A204.1 (cell line): ENCODE results near the gene PTPRN2.

Experiments
- FAIRE-seq: peaks from 2 replicates; lab custom pipeline; 2012; peaks lifted over from hg19 to GRCh38; lab: Jason Lieb, UNC

The PTPRN2 gene

DNA sequence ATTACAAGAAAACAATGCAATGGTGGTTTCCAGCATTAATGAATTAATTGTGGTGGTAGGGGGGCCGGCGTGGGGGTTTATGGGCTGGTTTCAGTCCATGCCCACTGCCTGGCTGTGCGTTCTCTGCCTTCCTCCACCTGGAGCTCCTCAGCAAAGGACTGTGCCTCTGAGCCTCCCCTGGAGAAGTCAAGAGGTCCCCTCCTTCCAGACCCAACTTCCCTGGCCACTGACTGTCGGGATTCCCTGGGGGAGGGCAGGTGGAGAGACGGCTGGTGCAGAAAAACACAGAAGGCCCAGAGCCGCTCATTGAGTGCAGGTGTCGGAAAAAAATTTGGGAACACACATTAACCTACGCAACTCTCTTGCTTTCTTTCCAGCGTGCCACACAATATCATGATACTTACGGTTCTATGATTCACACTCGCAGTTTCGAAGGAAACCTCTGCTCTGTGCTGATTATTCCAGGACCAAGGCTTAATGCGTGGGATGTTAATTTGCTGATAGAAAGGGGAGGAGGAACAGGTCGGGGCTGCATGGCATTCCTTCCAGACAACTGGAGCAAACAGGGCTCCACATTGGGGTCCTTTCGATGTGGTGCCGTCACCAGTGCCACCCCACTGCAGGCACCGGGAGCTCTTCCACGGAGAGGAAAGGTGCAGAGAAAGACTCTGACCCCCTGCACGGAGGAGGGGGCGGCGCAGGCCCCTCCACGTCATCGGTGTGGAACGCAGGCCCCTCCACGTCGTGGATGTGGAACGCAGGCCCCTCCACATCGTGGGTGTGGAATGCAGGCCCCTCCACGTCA is 744.1 kb downstream of the PTPRN2 start:
- FAIRE-seq, result no peak

DNA sequence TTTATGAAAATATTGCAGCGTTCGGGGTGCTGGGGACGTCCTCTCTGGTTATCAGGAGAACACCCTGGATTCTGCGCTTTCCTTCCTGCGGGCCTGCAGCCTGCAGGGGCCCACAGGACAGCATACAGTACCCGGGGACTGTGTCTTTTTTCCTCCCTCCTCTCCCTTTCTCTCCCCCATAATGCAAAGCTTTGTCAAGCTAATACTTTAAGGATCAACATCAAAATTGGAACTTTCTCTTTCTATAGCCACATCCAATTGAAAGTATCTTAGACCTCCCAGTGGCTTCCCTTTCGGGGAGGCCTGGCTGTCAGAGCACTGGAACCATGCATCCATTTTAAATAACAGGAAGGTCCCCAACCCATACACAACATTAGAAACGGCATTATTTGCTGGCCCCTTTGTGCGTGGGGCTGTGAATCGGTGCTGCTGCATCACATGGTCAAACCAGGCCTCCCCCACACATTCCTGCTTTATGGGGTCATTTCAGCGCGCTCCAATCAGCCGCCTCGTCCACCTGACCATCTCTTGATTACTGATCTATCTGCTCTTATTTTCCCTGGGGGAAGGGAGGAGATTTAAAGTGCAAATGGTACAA is 745.8 kb downstream of the PTPRN2 start:
- no peak for FAIRE-seq

DNA sequence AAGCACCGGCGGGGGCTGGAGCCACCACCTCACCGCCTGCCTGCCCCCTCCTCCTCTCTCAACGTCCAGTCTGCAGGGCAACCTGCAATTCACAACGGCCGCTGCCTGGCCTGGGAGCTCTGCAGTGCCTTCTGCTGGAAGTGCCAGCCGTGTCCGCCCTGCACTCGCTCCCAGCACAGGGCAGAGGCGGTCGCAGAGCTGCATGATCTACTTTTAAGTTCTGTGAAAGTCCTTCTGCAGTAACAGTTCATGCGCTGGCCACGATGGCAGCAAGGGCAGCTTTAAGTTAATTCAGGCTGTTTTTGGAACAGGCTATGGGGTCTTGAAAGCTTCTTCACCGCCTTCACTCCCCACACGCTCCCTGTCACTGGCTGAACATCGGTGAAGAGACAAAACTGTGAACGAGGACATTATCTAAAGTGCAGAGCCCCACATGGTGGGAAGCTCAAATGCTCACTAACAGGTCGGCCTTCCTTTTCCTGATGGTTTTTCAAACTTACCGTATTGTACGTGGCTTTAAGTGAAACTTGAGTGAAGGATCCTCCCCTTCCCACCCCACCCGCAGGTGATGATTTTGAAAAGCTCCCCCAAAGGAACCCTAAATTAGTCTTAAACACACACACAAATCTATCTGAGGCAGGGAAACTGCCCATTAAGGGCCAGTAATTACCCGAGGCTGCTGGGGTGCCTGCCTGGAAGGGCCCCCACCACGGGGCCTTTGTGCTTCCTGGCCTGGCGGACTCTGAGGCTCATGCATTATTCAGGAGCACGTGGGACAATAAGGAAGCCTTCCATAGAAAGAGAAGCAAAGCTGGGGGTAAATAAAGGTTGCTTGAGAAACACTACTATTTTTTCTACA is 746.5 kb downstream of the PTPRN2 start:
- no peak for FAIRE-seq

DNA sequence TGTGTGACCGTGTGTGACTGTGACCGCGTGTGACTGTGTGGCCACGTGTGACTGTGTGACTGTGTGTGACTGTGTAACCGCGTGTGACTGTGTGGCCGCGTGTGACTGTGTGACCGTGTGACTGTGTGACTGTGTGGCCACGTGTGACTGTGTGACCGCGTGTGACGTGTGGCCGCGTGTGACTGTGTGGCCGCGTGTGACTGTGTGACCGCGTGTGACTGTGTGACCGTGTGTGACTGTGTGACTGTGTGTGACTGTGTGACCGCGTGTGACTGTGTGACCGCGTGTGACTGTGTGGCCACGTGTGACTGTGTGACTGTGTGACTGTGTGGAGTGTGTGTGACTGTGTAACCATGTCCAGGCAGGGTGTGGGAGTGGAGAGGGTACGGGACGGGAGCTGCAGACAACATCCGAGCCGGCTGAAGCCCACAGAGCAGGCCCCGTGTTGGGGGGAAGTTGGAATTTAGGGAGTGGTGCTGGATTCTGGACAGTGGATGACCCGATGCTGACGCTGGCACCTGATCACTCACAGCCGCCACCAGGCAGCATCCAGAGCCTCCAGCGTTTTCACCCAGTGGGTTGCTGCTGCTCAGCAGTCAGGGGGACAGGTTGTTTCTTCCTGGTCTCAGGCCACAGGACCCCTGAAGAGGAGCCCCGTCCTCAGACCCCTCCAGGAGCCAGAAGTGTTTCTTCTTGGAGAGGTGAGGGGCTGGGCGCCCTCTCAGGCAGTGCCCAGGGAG is 747.3 kb downstream of the PTPRN2 start:
- no peak for FAIRE-seq

DNA sequence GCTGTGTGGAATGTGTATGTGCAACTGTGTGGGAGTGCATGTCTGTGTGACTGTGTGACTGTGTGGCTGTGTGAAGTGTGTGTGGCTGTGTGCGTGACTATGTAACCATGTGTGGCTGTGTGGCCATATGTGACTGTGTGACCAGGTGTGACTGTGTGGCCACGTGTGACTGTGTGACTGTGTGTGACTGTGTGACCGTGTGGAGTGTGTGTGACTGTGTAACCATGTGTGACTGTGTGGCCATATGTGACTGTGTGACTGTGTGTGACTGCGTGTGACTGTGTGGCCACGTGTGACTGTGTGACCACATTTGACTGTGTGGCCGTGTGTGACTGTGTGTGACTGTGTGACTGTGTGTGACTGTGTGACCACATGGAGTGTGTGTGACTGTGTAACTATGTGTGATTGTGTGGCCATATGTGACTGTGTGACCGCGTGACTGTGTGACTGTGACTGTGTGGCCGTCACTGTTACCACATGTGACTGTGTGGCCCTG is 747.9 kb downstream of the PTPRN2 start:
- FAIRE-seq, result no peak

DNA sequence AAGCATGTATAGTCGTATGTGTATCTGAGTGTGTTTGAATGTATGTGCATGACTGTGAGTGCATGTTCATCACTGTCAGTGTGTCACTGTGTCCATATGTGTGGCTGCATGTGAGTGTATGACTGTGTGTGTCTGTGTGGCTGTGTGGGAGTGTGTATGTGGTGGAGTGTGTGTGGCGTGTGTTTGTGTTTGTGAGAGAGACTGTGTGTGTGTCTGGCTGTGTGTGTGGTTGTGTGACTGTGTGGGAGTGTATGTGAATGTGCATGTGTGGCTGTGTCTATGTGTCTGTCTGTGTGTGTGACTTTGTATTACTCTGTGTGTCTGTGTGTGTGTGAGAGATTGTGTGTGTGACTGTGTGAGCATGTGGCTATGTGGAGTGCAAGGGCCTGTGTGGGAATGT is 748.4 kb downstream of the PTPRN2 start:
- FAIRE-seq, result no peak

DNA sequence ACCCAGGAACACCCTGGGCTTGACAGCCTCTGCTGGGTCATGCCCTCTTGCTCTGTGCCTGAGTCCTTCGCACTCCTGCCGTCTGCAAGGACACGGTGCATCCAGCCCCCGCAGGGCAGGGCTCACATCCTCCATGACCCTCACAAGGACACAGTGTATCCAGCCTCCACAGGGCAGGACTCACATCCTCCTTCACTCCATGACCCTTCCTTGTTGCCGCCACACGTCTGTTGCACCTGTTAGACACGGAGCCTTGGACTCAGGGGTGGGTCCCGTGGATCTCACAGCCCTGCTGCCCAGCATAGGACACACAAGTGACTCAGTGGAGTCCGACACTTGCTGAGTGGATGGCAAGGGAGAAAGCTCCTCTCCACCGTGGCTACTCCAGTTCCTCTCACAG is 750.1 kb downstream of the PTPRN2 start:
- no peak for FAIRE-seq

DNA sequence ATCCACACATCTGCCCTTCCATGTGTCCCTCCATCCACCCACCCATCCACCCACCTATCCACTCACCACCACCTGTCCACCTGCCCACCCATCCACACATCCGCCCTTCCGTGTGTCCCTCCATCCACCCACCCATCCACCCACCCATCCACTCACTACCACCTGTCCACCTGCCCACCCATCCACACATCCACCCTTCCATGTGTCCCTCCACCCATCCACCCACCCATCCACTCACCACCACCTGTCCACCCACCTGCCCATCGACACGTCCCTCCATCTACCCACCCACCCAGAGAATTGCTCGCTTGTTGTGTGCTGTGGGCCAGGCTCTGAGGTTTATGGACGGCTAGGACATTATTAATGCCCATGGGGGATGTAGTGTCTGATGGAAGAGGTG is 750.6 kb downstream of the PTPRN2 start:
- FAIRE-seq, result no peak

DNA sequence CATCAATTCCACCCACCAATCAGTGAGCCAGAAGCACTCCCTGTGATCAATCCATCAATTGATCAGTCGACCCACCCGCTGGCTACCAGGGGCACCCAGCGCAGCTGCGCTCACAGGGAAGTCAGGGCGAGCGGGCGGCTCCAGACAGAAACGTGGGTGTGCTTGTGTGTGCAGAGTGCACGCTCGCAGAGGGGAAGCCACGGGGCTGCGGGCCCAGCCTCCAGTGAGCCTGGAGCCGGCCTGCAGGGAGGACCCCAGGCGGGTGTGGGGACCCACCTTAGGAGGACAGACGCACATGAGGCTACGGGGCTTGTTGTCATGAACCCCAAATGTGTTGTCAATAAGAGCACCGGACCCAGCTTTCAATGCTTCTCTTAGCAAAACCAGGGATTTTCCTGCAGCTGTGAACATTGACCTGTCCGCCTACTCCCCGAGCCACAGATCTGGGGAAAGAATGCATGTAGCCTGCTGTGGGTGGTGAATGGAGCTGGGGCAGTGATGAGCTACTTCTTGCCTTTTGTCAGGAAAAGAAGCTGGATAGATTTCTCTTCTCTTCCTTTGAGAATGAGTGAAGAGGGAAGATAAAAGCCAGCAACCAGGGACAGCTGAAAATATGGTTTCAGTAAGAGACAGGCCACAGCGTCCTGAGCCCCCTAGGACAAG is 753.0 kb downstream of the PTPRN2 start:
- FAIRE-seq, result no peak

DNA sequence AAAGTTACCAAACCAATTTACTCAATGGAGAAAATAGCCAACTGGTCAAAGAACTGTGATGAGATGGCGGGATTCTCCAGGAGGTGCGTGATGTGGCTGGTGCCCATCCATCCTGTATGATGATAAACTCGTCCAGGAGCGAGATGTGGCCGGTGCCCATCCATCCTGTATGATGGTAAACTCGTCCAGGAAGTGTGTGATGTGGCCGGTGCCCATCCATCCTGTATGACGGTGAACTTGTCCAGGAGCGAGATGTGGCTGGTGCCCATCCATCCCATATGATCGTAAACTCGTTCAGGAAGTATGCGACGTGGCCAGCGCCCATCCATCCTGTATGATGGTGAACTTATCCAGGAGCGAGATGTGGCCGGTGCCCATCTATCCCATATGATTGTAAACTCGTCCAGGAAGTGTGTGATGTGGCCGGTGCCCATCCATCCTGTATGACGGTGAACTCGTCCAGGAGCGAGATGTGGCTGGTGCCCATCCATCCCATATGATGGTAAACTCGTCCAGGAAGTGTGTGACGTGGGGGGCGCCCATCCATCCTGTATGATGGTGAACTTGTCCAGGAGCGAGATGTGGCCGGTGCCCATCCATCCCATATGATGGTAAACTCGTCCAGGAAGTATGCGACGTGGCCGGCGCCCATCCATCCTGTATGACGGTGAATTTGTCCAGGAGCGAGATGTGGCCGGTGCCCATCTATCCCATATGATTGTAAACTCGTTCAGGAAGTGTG is 754.6 kb downstream of the PTPRN2 start:
- FAIRE-seq, result no peak

DNA sequence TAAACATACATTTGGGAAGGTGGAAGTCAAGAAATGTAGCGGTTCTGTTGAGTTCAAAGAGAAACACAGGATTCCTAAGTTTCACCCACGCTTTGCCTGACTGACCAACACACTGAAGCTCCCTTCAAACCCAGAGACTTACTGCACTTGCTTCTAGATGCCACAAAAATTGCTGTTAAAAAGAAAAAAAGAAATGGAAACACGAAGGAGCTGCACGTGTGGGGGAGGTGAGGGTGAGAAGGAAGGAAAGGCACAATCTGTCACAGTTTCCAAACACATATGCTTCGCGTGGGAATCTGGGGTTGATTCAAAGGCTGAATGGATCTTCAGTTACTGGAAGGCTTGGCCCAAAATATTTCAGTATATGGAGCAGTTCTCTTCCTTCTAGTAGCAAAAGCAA is 755.2 kb downstream of the PTPRN2 start:
- FAIRE-seq, result no peak

DNA sequence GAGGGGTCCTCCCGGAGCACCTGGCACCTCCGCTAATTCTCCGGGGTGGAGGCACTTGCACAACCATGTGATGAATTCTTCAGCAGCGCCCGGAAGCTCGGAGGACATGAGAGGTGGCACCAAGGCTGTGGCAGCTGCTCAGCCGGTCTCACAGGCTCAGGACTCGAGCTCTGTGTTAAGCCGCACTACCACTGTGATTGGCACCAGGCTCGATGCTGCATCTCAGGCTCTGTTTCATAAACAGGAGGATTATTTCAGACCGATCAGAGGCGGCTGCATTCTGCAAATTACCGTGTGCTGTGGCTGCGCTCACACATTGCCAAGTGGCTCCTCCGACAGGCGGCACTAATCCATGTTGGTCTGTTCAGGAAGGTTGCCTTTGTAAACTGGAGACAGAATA is 755.6 kb downstream of the PTPRN2 start:
- FAIRE-seq, result no peak

DNA sequence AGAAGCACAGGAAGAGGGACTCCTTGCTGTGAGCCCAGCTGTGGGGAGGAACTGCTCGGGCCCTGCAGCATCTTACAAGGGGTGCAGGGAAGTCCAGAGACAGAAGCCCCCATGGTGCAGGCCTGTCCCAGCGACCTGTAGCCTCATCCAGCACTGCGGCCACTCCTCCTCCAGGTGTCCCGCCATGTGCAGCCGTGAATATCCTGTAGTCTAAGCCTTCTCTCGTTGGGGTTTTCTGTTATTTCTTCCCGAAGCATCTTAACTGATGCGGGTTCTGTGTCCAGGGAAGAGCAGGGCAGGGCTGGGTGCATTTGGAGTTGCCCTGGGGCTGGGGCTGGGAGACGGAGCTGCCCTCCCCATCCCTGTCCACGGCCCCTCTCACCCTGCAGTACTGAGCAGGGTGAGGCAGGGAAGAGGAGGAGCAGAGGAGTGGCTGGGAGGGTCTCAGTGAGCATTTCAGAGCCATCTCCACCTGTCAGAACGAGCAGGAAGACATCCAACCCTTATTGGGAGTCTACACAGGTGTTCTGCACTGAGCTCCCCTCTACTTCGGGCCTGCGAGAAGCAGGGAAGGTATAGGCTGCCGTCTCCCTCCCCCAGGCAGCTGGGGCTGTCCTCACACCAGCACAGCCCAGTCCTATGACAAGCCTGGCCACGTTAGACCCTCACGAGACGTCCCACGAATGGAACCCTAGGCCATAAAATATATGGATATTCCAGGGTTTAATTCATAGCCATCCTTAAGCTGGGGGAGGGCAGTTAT is 756.3 kb downstream of the PTPRN2 start:
- no peak for FAIRE-seq

DNA sequence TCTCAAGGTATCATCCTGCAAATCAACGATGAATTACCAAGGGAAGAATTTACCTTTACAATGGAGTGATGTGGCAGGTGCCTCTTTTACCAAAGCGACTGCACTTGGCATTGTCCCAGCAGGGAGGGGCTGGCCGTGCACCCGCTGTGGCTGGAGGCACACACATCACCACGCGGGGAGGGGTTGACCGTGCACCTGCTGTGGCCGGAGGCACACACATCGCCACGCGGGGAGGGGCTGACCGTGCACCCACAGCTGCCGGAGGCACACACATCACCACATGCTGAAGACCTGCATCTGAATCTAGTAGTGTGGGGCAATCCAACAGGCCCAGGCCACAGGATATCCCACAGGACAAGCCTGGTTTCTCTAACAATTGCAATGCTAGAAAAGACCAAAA is 757.3 kb downstream of the PTPRN2 start:
- FAIRE-seq, result no peak

DNA sequence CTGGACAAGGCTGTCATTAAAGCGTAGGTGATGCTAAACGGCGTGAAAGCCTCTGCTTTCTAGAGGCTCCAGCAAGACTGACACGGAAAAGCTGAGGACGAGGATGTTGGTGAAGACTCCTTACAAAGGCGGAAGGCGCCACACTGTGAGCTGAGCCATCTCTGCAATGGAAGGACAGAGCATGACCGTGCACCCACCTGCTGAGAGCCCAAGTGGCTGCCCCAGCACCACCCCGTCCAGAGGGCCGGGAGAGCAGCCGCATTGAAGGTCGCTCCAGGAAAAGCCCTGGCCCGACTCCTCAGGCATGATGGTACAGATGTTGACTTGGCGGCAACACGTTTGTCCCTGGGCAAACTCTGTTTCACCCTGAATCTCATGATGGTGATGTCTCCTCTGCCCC is 758.1 kb downstream of the PTPRN2 start:
- FAIRE-seq, result no peak

DNA sequence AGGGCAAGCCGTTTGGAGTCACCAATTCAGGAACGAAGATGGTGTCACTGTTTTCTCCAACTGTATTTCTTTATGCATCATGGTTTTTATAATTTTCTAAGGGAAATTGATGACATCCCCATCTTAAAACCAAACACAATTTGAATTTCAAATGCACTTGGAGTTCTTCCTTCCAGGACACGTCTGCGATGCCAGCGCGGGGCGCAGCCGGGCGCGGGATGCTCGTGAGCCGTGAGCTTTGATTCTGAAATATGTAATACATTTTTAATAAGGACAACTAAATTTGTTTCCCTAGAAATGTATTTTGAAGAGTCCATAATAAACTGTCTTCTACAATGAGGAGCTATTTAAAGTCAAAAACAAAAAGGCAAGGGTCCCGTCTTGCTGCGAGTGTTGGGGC is 758.7 kb downstream of the PTPRN2 start:
- FAIRE-seq, result no peak

DNA sequence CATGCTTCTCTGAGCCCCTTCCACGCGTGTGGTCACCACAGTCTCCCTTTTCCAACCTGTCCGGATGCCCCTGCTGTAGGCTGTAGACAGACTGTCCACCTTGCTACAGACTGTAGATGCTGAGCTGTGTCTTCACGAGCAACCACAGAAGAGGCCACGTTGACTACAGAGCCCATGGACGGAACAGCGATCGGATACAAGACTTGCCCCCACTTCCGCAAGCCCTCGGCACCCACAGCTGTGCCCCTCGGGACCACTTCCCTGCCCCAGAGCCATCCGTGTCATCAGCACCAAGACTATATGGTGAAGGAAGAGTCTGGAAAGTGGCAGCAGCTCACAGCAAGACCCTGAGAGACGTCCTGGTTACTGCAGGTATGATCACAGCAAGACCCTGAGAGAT is 759.4 kb downstream of the PTPRN2 start:
- no peak for FAIRE-seq

DNA sequence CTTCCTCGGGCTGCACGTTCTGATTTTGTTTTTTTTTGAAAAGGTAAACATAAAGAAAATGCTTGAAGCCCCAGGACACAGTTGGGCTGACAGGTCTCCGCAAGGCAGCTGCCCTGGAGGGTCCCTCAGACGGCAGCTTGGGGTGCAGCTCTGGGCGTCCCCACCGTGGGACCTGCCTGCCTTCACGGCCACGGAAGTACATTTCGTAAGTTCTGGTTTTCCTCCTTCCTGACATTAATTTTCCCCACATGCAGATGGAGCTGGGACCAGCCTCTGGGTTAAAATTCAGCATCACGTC is 759.8 kb downstream of the PTPRN2 start:
- FAIRE-seq, result no peak

DNA sequence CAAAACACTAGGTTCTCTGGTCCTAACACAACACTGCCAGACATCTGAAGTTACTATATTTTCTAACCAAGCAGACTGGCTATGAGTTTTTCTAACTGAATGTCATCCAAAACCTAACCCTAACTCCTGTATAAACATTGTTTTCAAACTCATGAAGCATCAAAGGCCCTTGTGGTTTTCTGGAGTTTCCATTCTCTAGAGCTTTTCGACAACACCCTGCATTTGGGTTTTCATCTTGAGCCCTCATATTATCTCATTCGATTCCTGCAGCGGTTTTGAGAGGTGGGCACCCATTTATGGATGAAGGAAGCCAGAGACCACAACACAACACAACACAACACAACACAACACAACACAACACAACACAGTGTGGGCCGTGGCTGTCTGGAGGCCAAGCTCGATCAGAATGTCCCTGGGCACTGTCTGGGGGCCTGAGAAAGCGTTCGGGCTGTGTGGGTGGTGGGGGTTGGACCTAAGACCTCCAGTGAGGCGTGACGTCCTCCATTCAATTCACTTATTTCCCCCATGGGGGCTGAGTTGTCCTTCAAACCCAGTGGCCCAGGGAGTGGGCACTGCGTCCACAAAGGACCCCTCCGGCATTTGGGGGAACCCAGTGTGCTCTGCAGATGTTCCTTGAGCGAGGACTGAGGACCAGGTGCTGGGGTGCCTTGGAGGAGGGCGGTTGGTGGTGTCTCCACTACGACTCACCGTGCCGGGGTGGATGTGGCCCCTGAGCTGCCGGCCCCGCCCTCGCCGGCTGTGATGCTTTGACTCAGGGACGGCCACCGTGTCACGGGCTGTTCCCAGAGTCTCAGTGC is 760.4 kb downstream of the PTPRN2 start:
- FAIRE-seq, result no peak

DNA sequence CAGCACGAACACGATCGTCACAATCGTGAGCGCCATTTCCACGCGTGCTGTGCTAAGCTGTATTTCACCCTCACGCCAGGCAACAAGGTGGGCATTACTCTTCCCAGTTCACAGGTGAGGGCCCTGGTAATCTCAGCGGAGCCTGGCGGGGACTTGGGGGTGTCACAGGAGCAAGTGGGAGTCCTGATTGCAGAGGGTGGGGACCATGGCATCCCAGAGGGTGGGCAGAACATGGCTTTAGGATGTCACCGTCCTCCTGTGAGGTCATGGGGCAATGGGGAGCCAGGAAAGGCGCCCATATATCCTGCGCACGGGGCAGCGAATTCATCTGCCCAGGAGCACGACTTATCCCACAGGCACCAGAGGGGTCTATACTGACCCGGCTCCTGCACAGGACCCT is 761.1 kb downstream of the PTPRN2 start:
- no peak for FAIRE-seq
